IMR-90 (cell line): ENCODE data around the gene NT5M. TPM values are rescaled to one million over a fixed set of nuclear protein-coding genes. Genes with fewer than 3 reads are reported as not detected.

Experiments used
- ATAC-seq: fragments of 200-7000 bp; cut with Tn5 transposase; 2 replicates; pipeline ENCODE4 v1.9.1; 2020; ENCODE audit warnings: low read depth, mild to moderate bottlenecking, moderate library complexity
- BruUV-seq: library from RNA; stranded (reverse); fragments of 400-500 nt; replicated peaks from 2 replicates; lab custom pipeline; 2021; lab: Mats Ljungman, UMichigan
- CTCF ChIA-PET: fragments of 300-600 bp; formaldehyde crosslinking; extraction: SDS; loops from one replicate; lab custom pipeline; 2021; ENCODE audit warnings: antibody characterized with exemption; lab: Yijun Ruan, JAX
- POLR2A ChIA-PET: fragments of 300-600 bp; sonication (Branson Sonifier 250); formaldehyde crosslinking; loops from one replicate; lab custom pipeline; 2022; ENCODE audit warnings: antibody characterized with exemption; ENCODE audit not compliant: unreplicated experiment; lab: Charles Lee
- DNase-seq: peaks from one replicate; pipeline ENCODE4 v3.0.0; 2013
- H2AFZ ChIP-seq: replicated peaks from 2 replicates; pipeline ENCODE3; 2013; ENCODE audit warnings: low read length, mild to moderate bottlenecking; ENCODE audit not compliant: poor library complexity
- H2AK5ac ChIP-seq: 2 replicates; pipeline ENCODE4 v1.6.1; 2013; ENCODE audit warnings: low read depth, low read length, inconsistent platforms
- H2AK9ac ChIP-seq: replicated peaks from 2 replicates; pipeline ENCODE3; 2013; ENCODE audit warnings: mild to moderate bottlenecking, low read depth, low read length, moderate library complexity; ENCODE audit not compliant: poor library complexity
- H2BK120ac ChIP-seq: 2 replicates; pipeline ENCODE4 v1.6.1; 2013; ENCODE audit warnings: low read depth, low read length, inconsistent platforms
- H2BK15ac ChIP-seq: 3 replicates; pipeline ENCODE4 v1.6.1; 2013; ENCODE audit warnings: low read depth, low read length, inconsistent platforms
- H2BK20ac ChIP-seq: 2 replicates; pipeline ENCODE4 v1.6.1; 2013; ENCODE audit warnings: low read depth, mild to moderate bottlenecking, inconsistent platforms, low read length, moderate library complexity
- H2BK5ac ChIP-seq: 2 replicates; pipeline ENCODE4 v1.6.1; 2013; ENCODE audit warnings: mild to moderate bottlenecking, low read depth, low read length, inconsistent platforms; ENCODE audit not compliant: poor library complexity, severe bottlenecking
- H3K14ac ChIP-seq: replicated peaks from 2 replicates; pipeline ENCODE4 v1.6.1; 2013; ENCODE audit warnings: low read depth, low read length, inconsistent platforms
- H3K18ac ChIP-seq: 2 replicates; pipeline ENCODE4 v1.6.1; 2013; ENCODE audit warnings: low read depth, low read length, control low read depth
- H3K23ac ChIP-seq: 2 replicates; pipeline ENCODE4 v1.6.1; 2013; ENCODE audit warnings: low read depth, low read length, inconsistent platforms
- H3K27ac ChIP-seq: 2 replicates; pipeline ENCODE4 v1.5.1; 2013; ENCODE audit warnings: mild to moderate bottlenecking, control low read depth, low read length; ENCODE audit not compliant: insufficient read depth
- H3K27me3 ChIP-seq: 2 replicates; pipeline ENCODE4 v1.6.1; 2013; ENCODE audit warnings: low read length; ENCODE audit not compliant: control insufficient read depth, insufficient read depth
- H3K36me3 ChIP-seq: 2 replicates; pipeline ENCODE4 v1.6.1; 2013; ENCODE audit warnings: low read length, mixed read lengths; ENCODE audit not compliant: control insufficient read depth, insufficient read depth
- H3K4ac ChIP-seq: 2 replicates; pipeline ENCODE4 v1.6.1; 2013; ENCODE audit warnings: low read depth, low read length, inconsistent platforms
- H3K4me1 ChIP-seq: 2 replicates; pipeline ENCODE4 v1.6.1; 2013; ENCODE audit warnings: low read length, mixed read lengths; ENCODE audit not compliant: control insufficient read depth, insufficient read depth
- H3K4me2 ChIP-seq: 2 replicates; pipeline ENCODE4 v1.6.1; 2013; ENCODE audit warnings: low read depth, mild to moderate bottlenecking, control low read depth, low read length, moderate library complexity
- H3K4me3 ChIP-seq: 2 replicates; pipeline ENCODE4 v1.5.1; 2013; ENCODE audit warnings: low read depth, mild to moderate bottlenecking, control low read depth, low read length, moderate library complexity; ENCODE audit not compliant: insufficient read depth
- H3K56ac ChIP-seq: 2 replicates; pipeline ENCODE4 v1.6.1; 2013; ENCODE audit warnings: low read length, inconsistent platforms; ENCODE audit not compliant: insufficient read depth; ENCODE audit errors: extremely low read depth
- H3K79me1 ChIP-seq, 2 experiments: 2 replicates each; pipeline ENCODE4 v1.6.1; 2013; ENCODE audit warnings: low read length in 2 of 2, inconsistent platforms in 1 of 2, low read depth in 1 of 2
- H3K9ac ChIP-seq: 2 replicates; pipeline ENCODE4 v1.6.1; 2013; ENCODE audit warnings: low read depth, low read length, control low read depth
- H3K9me1 ChIP-seq: 2 replicates; pipeline ENCODE4 v1.6.1; 2013; ENCODE audit warnings: low read length, inconsistent platforms; ENCODE audit not compliant: insufficient read depth
- H3K9me3 ChIP-seq: 2 replicates; pipeline ENCODE4 v1.6.1; 2013; ENCODE audit warnings: low read length; ENCODE audit not compliant: control insufficient read depth, insufficient read depth
- H4K20me1 ChIP-seq: 2 replicates; pipeline ENCODE4 v1.6.1; 2013; ENCODE audit warnings: low read length, inconsistent platforms; ENCODE audit not compliant: insufficient read depth
- H4K5ac ChIP-seq: 2 replicates; pipeline ENCODE4 v1.6.1; 2013; ENCODE audit warnings: mild to moderate bottlenecking, low read depth, low read length, control low read depth
- H4K8ac ChIP-seq, 2 experiments: 2 replicates each; pipeline ENCODE4 v1.6.1; 2013; ENCODE audit warnings: low read depth in 2 of 2, low read length in 2 of 2, control low read depth in 1 of 2, inconsistent platforms in 1 of 2
- H4K91ac ChIP-seq: 2 replicates; pipeline ENCODE4 v1.6.1; 2013; ENCODE audit warnings: low read depth, low read length, inconsistent platforms; ENCODE audit not compliant: insufficient read depth
- CEBPB ChIP-seq: IDR thresholded peaks from 2 replicates; pipeline ENCODE4 v1.6.1; 2012; ENCODE audit warnings: low read depth, low read length, improper control_type of control experiment
- CHD1 ChIP-seq: IDR thresholded peaks from 2 replicates; pipeline ENCODE4 v1.6.1; 2012; ENCODE audit warnings: low read depth, low read length, improper control_type of control experiment
- CTCF ChIP-seq: conservative IDR thresholded peaks from 2 replicates; pipeline ENCODE4 v1.5.1; 2012; ENCODE audit warnings: mild to moderate bottlenecking, low read depth, low read length, improper control_type of control experiment
- ELK1 ChIP-seq: fragments of 150-350 bp; IDR thresholded peaks from 2 replicates; pipeline ENCODE4 v1.6.1; 2016; ENCODE audit warnings: low read depth, mild to moderate bottlenecking, low read length, moderate library complexity, borderline replicate concordance
- MAZ ChIP-seq: IDR thresholded peaks from 2 replicates; pipeline ENCODE4 v1.6.1; 2012; ENCODE audit warnings: low read depth, mild to moderate bottlenecking, low read length, improper control_type of control experiment, moderate library complexity, borderline replicate concordance
- MXI1 ChIP-seq: IDR thresholded peaks from 2 replicates; pipeline ENCODE4 v1.6.1; 2012; ENCODE audit warnings: low read depth, mild to moderate bottlenecking, low read length, moderate library complexity, borderline replicate concordance
- NFE2L2 ChIP-seq: fragments of 150-350 bp; IDR thresholded peaks from 2 replicates; pipeline ENCODE4 v1.6.1; 2016; ENCODE audit warnings: low read depth, mild to moderate bottlenecking, low read length
- RAD21 ChIP-seq: IDR thresholded peaks from 2 replicates; pipeline ENCODE4 v1.6.1; 2012; ENCODE audit warnings: low read length, improper control_type of control experiment
- RCOR1 ChIP-seq: IDR thresholded peaks from 2 replicates; pipeline ENCODE4 v1.6.1; 2012; ENCODE audit warnings: mild to moderate bottlenecking, low read length, improper control_type of control experiment; ENCODE audit not compliant: insufficient replicate concordance
- RFX5 ChIP-seq: IDR thresholded peaks from 2 replicates; pipeline ENCODE4 v1.8.0; 2012; ENCODE audit warnings: low read depth, mild to moderate bottlenecking, low read length, moderate library complexity
- SMC3 ChIP-seq: fragments of 150-350 bp; IDR thresholded peaks from 2 replicates; pipeline ENCODE4 v1.6.1; 2016; ENCODE audit warnings: low read depth, mild to moderate bottlenecking, antibody characterized with exemption, low read length, moderate library complexity
- WGBS, 2 experiments: methylation state at CpG; one replicate each; pipeline versions ENCODE4 v1.1.5 to v1.1.7; 2013; ENCODE audit warnings: missing lambda C conversion rate in 2 of 2; ENCODE audit not compliant: insufficient read length in 1 of 2; ENCODE audit errors: extremely low coverage in 2 of 2; 5-methylcytosine and 5-hydroxymethylcytosine counted together
- dilution Hi-C: fragments of 300-500 bp; cut with HindIII; formaldehyde crosslinking; loops from one replicate; pipeline ENCODE4 v1.14.3; 2018; ENCODE audit warnings: low sequenced_read_pairs; ENCODE audit not compliant: unreplicated experiment
- in situ Hi-C: fragments of 300-500 bp; cut with MboI; formaldehyde crosslinking; loops from 3 replicates; pipeline ENCODE4 v1.14.3; 2019; ENCODE audit warnings: low sequenced_read_pairs, inconsistent platforms, mixed read lengths
- intact Hi-C: fragments of 100-400 bp; cut with micrococcal nuclease; formaldehyde crosslinking; loops from 2 replicates; pipeline ENCODE4 v1.10.0; 2022
- polyA plus RNA-seq, 3 experiments: library from polyadenylated mRNA; depleted of rRNA; stranded (reverse); fragments of >200 nt; gene quantifications; 2 replicates each; pipeline ENCODE4 v1.2.3, GENCODE V29; 2012; ENCODE audit warnings: low replicate concordance in 1 of 3
- total RNA-seq: library from RNA; depleted of rRNA; stranded (reverse); fragments of >200 nt; gene quantifications from 2 replicates; pipeline ENCODE4 v1.2.3, GENCODE V29; 2012

NT5M gene
- total and polyA plus RNA-seq, 2 of the 4 experiments (the other 2 are of a cell fraction), result 0.18 to 0.32 TPM

GRCh38 chr17:17295141-17295540, 8.0 kb upstream of the NT5M start:
- Histone ChIP-seq H2AK5ac (no peak overlapping the region), H2AFZ (no peak overlapping the region), H2BK120ac (no peak overlapping the region), H2BK20ac (no peak overlapping the region), H2AK9ac (no peak overlapping the region), H3K9me1 (no peaks in the 10 kb centered on the region), H3K56ac (no peak overlapping the region), H3K4ac (no peak overlapping the region), H4K8ac (no peak overlapping the region), H2BK15ac (no peak overlapping the region), H3K27me3 (peaks cover 3% of the 10 kb centered on the region; the same call in 1 of the 2 replicates), H3K9ac (no peak overlapping the region), H4K5ac (no peak overlapping the region), H3K4me2 (no peak overlapping the region), H4K91ac (no peak overlapping the region), H3K36me3 (no peaks in the 10 kb centered on the region), H4K20me1 (no peaks in the 10 kb centered on the region), H3K4me3 (no peak overlapping the region), H3K4me1 (peaks cover 6% of the 10 kb centered on the region), H3K18ac (no peak overlapping the region), H3K14ac (no peak overlapping the region), H3K9me3 (no peaks in the 10 kb centered on the region), H3K23ac (no peak overlapping the region), H3K27ac (no peak overlapping the region), H2BK5ac (no peak overlapping the region), H3K79me1 (no peaks in the 10 kb centered on the region)
- ATAC-seq (no peak), DNase-seq (no peak)
- in situ Hi-C loops (no loop called here), dilution Hi-C loops (no loop called here), intact Hi-C loops (no loop called here)
- WGBS, 2 experiments, result 100% methylated on average over 1 of the region's 4 CpGs; no CpG with 5 or more reads in 1 of the 2 experiments
- ChIA-PET CTCF (no interaction called here), POLR2A (no interaction called here)
- BruUV-seq, result no TSS peak
- TF ChIP-seq RCOR1, result no peak
- no peak for TF ChIP-seq CHD1
- TF ChIP-seq MAZ, result no peak
- TF ChIP-seq RFX5, result no peak
- no peak for TF ChIP-seq CEBPB
- TF ChIP-seq NFE2L2, result no peak
- TF ChIP-seq SMC3, result no peak
- no peak for TF ChIP-seq ELK1
- TF ChIP-seq MXI1, result no peak
- TF ChIP-seq CTCF, result no peak
- TF ChIP-seq RAD21, result no peak
